GM21390 (cell line): ENCODE measurements around the gene ETV5.

ENCODE experiments used
- ATAC-seq: cut with Tn5 transposase; IDR thresholded peaks from one replicate; pipeline ENCODE4 v1.9.1; 2021; ENCODE audit not compliant: unreplicated experiment

ETV5 gene

GRCh38 chr3:186097317-186097662 lies 11.6 kb downstream of the ETV5 start:
- no peak for ATAC-seq

GRCh38 chr3:186096290-186096689 lies 12.6 kb downstream of the ETV5 start:
- ATAC-seq = no peak

GRCh38 chr3:186095561-186096081 lies 13.3 kb downstream of the ETV5 start:
- no peak for ATAC-seq

GRCh38 chr3:186094696-186095425 lies 14.0 kb downstream of the ETV5 start:
- ATAC-seq = no peak

- no peak for ATAC-seq
These were observed 14.6 kb downstream of the ETV5 start for GRCh38 chr3:186094271-186094670.

- ATAC-seq = no peak
These were observed 15.5 kb downstream of the ETV5 start for GRCh38 chr3:186093271-186093900.

GRCh38 chr3:186092360-186093070 lies 16.4 kb downstream of the ETV5 start:
- no peak for ATAC-seq

GRCh38 chr3:186090901-186091300 lies 18.0 kb downstream of the ETV5 start:
- ATAC-seq = no peak

GRCh38 chr3:186088335-186088734 lies 20.6 kb downstream of the ETV5 start:
- ATAC-seq = no peak

GRCh38 chr3:186084264-186084663 lies 24.6 kb downstream of the ETV5 start:
- ATAC-seq = no peak

GRCh38 chr3:186083746-186084145 lies 25.1 kb downstream of the ETV5 start:
- no peak for ATAC-seq

GRCh38 chr3:186082150-186082549 lies 26.7 kb downstream of the ETV5 start:
- no peak for ATAC-seq

GRCh38 chr3:186081678-186082077 lies 27.2 kb downstream of the ETV5 start:
- no peak for ATAC-seq

GRCh38 chr3:186080849-186081438 lies 27.9 kb downstream of the ETV5 start:
- ATAC-seq = no peak

GRCh38 chr3:186079925-186080324 lies 29.0 kb downstream of the ETV5 start:
- ATAC-seq = no peak

GRCh38 chr3:186077466-186077865 lies 31.4 kb downstream of the ETV5 start:
- no peak for ATAC-seq

- no peak for ATAC-seq
These were observed 32.8 kb downstream of the ETV5 start for GRCh38 chr3:186075931-186076567.

GRCh38 chr3:186075489-186075888 lies 33.4 kb downstream of the ETV5 start:
- no peak for ATAC-seq

GRCh38 chr3:186073641-186074040 lies 35.2 kb downstream of the ETV5 start:
- no peak for ATAC-seq

- no peak for ATAC-seq
These were observed 37.9 kb downstream of the ETV5 start for GRCh38 chr3:186070996-186071395.

GRCh38 chr3:186070550-186070949 lies 38.3 kb downstream of the ETV5 start:
- ATAC-seq = no peak
